ENCODE data around the gene SAMD10. TPM values are rescaled to one million over a fixed set of nuclear protein-coding genes. Genes with fewer than 3 reads are reported as not detected.
"Not testable (repeated sequence)": the region's sequence is repeated elsewhere in the genome, so short reads cannot be mapped to it uniquely, and the experiment has no call there.

SAMD10 gene
- polyA plus RNA-seq (2013, experiment 1 of 2; ENCODE audit: insufficient read length): 1.8 TPM
- 2.5 TPM for polyA plus RNA-seq (2013, experiment 2 of 2; ENCODE audit: insufficient read length)

DNA sequence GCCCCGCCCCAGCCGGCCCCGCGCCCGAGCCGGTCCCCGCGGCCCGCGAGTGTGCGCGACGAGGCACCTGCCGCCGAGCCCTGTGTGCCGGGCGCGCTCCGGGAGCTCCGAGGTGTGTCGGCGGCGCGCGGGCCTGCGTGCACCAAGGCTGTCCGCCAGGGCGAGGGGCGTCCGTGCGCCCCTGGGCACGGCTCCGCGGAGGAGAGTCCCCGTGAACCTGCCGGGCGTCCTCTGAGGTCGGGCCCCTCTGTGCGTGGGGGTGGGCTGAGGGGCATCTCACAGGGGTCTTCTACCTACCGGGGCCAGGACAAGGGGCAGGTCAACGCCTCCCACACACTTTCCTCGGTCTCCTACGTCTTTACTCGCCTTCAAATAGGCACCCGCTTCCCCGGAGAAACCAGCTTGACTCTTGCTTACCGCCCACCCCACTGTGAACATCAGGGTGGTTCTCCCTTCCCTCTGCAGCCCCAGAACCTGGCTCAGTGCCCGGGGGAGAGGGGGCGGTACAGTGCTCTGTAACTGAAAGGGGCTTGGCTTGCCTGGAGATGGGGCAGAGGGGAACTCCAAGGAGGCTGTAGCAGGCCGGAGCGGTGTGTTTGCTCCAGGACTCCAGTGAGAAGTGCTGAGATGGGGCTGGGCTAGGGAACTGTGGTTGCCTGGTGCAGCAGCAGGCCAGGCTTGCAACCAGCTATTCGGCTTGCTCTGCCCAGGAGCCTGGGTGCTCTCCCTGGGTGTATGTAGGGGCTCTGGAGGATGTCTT lies at the start of gene SAMD10:
SAMD10 (minus strand) TSS at position 86 of the 760 bp plus-strand sequence. CDS start 175 bp downstream, outside the sequence.
- peak; percentile 54 for DNase-seq

DNA sequence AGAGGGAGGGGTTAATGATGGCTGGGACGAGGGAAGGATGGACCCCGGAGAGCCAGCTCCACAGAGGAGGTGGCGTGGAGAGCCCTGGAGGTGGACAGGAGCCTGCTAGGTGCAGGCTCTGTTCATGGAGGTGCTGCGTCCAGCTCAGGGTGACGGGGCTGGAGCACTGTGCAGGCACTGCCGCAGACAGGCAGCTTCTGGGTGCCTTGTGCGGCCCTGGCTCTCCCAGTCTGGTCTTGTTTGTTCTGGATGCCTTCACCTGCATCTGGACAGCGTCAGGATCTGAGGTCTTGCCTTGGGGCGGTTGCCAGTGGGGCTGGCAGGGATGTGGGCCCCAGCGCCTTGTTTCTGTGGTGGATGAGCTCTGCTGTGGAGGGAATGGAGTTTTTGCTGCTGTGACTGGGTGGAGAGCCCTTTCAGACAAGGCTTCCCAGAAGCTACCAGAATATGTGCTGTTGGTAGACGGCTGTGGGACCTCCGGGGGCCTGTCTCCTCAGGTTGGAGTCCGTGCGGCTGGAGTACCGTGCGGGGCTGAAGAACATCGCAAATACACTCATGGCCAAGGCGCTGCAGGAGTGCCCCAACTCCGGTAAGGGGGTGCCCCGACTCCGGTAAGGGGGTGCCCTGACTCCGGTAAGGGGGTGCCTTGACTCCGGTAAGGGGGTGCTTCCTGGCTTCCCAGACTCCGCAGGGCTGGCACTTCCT lies 48.7 kb upstream of the SAMD10 start:
- no peak for DNase-seq

DNA sequence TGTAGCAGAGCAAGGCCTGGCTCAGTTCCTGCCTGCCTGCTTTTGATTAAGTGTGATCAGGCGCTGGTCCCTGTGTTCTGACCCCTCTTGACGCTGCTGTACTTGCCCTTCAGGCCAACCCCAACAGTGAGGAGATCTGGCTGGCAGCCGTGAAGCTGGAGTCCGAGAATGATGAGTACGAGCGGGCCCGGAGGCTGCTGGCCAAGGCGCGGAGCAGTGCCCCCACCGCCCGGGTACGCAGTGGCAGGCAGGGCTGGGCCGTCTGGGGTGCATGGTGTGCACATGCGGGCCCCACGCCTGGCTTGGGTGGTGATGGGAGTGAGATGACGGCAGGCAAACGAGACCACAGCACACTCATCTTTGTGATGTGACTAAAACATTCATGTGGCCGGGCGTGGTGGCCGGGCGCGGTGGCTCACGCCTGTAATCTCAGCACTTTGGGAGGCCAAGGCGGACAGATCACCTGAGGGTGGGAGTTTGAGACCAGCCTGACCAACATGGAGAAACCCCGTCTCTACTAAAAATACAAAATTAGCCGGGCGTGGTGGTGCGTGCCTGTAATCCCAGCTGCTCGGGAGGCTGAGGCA lies 46.5 kb upstream of the SAMD10 start:
- DNase-seq: no peak

DNA sequence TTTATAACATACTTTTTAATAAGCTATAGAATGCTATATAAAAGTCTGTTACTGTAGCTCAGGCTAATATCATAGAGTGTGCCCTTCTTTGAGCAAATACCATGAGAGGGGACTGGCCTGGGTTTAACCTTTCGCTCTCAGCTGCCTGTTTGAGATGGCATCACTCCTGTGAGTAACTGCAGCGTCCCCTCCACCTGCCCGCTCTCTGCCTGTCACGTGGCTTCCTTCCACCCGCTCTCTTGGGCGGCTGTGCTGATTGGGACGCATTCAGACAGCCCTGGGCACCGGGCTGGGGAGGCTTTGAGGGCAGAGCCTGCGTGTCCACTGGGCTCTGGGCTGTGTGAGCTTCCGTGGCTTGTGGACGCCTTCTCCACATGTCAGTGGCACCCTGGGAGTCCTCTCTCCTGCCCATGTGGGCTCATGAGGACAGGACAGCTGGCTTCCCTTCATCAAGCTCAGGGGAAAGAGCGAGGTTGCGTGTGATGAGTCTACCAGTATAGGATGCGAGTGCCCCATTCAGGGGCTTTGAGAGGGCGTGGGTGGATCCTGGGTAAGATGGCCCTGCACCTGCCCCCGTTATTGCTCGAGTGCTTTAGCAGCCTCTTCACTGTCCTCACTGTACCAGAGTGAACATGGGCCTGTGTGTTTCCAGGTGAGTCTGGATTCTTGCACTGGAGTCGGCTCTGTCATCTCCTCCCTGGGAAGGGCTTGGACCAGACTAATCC lies 45.8 kb upstream of the SAMD10 start:
- DNase-seq: no peak

DNA sequence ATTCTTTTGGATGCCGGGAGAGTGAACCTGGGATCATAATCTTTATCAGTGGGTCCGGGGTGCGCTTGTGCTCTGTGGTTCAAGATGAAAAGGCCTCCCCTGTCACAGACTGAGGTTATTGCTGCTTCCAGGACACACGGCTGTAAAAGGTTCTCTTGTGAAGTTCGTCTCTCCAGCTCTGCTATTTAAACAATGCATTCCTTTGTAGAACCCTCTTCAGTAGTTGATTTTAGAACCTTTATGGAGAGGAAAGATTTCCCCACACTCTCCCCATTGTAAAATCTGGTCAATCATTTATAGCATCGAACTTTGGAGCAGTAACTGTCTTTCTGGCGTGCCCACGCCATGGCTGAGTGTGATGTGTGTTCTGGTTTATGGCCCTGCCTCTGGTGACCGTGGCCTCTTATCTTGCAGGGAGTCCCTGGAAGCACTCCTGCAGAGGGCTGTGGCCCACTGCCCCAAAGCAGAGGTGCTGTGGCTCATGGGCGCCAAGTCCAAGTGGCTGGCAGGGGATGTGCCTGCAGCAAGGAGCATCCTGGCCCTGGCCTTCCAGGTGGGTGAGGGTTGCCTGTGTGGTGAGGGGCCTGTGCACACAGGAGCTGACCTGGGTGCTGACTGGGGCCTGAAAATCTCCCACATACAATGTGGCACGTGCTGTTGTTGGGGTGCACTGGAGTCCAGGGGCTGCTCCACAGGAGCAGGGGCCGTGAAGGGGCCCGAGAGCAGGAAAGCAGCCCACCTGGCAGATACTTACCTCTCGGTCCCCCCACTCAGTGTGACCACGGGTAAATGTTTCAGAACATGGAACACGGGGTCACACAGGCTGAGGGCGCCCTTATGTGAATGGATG lies 44.9 kb upstream of the SAMD10 start:
- DNase-seq: no peak

DNA sequence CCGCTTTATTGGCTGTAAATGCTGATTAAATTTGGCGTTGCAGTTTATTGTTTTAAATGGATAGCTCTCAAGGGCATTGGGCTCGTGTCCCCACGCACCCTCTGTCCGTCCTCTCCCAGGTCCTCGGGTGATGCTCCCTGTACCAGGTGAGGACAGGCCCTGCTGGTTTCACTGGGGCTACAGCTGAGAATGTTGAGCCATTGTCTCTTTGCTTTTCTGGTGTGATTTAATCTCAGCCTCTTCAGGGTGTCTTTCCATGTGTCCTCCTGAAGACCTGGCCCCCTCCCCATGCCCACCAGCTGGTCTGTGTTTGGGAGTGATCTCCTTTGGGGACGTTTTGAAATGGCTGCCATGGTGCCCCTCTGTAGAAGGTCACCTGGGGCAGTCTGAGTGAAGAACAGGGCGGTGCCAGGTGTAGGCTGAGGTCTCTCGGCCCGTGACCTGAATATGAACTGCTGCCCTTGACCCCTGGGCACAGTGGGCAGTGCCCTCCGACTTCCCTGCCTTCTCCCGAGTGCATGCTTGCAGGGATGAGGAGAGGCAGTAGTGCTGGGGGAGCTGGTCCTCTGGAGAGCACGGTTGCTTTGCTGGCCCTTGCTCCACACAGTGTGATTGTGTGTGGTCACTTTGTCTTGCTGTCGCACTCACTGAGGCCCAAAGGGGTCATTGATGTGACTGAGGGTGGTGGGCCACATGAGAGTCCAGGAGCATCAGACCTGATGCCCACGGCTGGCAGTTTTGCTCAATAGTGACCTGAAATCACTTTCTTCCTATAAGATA lies 44.1 kb upstream of the SAMD10 start:
- no peak for DNase-seq

DNA sequence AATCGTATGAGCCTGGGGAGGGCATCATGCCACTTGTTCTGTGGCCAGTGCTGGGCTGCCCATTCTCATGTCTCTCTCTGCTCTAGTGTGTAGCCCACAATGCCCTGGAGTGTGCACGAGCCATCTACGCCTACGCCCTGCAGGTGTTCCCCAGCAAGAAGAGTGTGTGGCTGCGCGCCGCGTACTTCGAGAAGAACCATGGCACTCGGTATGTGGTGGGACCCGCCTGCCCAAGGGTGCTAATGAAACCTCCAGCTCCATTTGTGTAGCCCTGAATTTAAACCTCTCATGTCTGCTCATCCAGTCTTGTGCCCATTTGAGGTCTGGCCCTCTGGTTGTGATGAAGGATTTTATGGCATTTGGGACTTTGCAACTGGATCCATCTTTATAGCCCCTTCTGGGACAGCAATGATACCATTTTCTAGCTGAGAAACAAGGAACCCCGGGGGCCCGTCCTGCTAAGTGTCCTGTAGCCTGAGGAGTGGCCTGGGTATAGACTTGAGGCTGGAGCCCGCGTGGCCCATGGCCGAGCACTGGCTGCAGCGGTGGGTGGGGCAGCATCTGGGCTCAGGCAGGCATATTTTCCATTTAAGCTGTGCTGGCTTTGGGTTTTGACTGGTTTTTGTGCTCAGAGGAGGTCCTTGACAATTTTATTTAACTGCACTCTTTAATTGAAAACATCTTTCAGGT lies 43.4 kb upstream of the SAMD10 start:
- DNase-seq: no peak

DNA sequence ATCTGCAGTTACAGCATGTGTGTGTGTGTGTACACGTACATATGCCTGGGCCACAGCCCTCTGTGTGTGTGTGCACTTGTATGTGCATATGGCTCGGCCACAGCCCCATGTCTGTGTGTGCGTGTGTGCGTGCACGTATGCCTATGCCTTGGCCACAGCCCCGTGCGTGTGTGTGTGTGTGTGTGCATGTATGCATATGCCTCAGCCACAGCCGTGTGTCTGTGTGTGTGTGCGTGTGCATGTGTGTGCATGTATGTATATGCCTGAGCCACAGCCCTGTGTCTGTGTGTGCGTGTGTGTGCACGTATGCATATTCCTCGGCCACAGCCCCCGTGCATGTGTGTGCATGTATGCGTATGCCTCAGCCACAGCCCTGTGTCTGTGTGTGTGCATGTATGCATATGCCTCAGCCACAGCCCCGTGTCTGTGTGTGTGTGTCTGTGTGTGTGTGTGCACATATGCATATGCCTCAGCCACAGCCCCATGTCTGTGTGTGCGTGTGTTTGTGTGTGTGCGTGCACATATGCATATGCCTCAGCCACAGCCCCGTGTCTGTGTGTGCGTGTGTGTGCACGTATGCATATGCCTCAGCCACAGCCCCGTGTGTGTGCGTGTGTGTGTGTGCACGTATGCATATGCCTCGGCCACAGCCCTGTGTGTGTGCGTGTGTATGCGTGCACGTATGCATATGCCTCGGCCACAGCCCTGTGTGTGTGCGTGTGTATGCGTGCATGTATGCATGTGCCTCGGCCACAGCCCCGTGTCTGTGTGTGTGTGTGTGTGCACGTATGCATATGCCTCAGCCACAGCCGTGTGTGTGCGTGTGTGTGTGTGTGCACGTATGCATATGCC lies 41.9 kb upstream of the SAMD10 start:
- DNase-seq: no peak

DNA sequence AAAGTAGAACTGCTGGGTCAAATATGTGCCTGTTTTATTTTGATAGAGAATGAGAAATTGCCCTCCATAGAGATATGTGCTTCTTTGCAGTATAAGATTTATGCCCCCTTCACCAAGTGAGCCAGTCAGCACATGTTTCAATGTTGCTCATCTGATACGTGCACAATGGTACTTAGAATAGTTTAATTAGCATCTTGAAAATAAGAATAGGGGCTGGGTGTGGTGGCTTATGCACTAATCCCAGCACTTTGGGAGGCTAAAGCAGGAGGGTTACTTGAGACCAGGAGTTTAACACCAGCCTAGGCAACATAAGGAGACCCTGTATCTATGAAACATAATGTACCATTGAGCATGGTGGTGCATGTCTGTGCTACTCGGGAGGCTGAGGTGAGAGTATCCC lies 36.2 kb upstream of the SAMD10 start:
- no peak for DNase-seq

DNA sequence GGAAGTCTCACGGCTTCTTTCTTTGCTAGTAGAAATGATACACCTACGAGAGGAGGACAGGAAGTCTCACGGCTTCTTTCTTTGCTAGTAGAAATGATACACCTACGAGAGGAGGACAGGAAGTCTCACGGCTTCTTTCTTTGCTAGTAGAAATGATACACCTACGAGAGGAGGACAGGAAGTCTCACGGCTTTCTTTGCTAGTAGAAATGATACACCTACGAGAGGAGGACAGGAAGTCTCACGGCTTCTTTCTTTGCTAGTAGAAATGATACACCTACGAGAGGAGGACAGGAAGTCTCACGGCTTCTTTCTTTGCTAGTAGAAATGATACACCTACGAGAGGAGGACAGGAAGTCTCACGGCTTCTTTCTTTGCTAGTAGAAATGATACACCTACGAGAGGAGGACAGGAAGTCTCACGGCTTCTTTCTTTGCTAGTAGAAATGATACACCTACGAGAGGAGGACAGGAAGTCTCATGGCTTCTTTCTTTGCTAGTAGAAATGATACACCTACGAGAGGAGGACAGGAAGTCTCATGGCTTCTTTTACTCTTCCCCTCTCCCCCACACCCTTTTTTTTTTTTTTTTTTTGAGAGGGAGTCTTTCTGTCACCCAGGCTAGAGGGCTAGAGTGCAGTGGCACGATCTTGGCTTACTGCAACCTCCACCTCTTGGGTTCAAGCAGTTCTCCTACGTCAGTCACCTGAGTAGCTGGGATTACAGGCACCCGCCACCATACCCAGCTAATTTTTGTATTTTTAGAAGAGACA lies 33.1 kb upstream of the SAMD10 start:
- not testable (repeated sequence) for DNase-seq

DNA sequence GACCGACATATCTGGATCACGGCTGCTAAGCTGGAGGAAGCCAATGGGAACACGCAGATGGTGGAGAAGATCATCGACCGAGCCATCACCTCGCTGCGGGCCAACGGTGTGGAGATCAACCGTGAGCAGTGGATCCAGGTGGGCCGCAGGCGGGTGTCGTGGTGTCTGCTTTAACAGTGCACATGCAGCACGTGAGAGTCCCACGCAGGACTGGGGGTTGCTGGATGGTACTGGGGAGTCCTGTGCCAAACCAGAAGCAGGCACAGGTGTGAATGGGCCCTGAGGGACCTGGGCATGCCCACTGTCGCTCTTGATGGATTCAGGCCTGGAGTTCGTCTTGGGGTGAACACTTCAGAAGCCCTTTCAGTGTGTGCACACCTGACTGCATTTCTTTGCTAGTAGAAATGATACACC lies 31.9 kb upstream of the SAMD10 start:
- DNase-seq: no peak

DNA sequence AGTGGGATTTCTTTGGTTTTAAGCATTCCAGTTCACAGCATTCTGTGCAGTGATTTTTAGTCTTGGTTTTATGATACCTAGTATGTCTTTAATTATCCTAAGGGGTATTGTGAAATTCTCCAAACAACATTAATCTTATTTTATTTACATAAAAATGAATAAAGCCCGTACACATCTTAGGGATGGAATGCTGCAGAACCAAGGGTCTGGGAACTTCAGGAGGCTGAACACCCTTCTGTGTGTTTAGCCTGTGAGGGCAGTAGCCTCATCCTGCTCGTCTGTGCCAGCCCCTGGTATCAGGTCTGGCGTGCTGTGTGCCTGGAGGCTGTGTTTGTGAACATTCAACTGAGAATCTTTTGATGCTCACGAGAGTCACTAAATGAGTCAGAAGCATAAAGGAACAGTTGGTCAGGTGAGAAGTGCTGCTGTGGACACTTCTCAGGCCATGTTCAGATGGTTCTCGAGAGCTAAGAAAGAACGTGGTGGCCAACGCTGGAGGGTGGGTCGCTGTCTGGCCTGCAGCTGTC lies 31.3 kb upstream of the SAMD10 start:
- DNase-seq: peak; percentile 25

DNA sequence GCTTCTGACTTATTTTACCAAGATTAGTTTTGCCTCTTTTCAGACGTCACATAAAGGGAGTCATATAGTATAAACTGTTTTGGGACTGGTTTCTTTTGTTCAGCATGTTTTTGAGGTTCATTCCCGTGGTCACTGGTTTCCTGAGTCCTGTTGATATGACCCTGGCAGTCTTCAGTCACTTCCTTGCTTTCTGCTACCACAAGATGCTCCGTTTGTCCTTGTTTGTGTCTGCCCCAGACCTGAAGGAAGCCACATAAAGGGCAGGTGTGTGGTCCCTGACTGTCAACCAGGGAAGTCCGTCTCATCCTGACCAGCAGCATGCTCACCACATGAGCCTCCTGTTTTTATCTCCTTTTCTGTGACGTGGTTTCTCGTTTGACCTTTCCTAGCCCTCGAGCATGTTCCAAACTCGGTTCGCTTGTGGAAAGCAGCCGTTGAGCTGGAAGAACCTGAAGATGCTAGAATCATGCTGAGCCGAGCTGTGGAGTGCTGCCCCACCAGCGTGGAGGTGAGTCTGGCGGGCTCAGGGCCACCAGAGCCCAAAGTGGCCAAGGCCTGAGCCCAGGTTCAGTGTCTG lies 30.5 kb upstream of the SAMD10 start:
- DNase-seq: no peak

DNA sequence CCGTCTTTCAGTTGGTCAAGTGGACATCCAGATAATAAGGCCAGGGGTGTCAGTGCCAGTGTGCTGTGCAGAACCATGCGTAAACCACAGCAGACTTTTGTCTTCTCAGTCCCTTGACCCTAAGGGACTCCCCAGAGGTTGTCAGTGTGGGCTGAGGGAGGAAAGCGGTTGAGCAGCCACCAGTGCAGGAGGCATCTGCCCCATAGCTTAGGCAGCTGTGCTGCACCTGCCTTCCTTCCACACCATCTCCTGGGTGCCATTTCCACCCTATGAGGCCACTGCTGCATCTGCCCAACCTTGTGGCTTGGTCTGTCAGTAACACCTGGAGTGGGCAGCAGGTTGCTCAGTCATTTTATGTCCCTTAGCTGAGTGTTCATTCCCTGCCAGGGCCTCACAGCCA lies 27.5 kb upstream of the SAMD10 start:
- DNase-seq: no peak

DNA sequence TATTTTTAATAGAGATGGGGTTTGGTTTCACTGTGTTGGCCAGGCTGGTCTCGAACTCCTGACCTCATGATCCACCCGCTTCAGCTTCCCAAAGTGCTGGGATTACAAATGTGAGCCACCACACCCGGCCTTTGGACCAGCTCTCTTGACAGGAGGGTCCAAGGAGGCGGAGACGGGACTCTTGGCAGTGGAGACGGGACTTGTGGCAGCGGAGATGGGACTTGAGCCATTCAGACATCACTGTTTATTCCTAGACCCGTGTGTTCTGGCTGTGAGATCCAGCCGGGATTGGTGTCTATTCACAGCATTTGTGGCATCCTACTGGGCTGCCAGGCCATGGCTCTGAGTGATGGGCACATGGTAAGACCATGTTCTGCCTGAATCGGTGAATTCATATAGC lies 27.0 kb upstream of the SAMD10 start:
- DNase-seq: no peak

DNA sequence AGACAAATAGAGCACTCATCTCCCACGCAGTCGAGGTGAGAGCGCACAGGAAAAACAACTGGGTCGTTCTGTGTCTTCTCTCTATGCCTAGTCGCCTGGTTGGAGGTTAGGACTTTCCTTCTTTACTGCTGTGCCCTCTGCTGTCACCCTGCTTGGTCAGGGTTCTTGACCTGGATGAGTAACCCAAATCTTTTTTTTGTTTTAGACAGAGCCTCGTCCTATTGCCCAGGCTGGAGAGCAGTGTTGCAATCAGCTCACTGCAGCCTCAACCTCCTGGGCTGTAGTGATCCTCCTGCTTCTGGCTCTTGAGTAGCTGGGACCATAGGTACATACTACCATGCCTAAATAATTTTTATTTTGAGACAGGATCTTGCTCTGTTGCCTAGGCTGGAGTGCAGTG lies 26.0 kb upstream of the SAMD10 start:
- no peak for DNase-seq

DNA sequence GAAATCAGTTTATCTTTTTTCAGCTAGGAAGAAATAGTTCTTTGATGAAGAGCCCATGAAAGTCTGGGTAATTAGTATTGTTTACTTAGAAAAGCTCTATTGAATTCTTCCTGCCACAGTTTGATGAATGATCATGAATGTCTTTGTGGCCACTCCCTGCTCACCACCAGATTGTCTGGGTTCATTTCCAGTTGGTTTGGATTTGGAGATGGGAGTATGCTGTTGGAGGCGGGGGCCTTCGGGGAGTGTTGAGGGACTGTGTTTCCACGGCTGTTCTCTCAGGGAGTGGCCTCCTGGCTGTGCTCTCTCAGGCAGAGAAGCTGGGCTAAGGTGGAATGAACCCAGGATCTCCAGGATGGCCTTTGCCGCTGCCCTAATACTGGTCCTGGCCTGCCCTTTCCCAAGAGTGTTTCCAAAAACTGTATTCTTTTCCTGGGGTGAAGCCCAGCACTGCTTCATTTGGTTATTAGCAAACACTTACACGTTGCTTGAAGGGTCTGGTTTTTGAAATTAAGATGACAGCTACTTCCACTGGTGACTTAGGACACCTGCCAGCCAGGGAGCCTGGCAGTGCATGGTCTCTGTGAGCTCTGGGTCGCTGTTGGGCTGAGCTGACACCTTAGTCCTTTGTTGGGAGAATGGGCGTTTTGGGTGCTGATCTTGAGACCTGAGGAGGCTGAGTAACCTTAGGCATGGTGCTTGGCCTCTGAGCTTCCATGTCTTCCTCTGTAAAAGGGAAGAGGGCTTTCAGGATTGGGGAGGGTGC lies 24.7 kb upstream of the SAMD10 start:
- no peak for DNase-seq
